ENCODE measurements around the gene KRTAP10-6. TPM values are rescaled to one million over a fixed set of nuclear protein-coding genes. Genes with fewer than 3 reads are reported as not detected.

The KRTAP10-6 gene
- total RNA-seq, 4 donors from 2014 or later: not detected

DNA sequence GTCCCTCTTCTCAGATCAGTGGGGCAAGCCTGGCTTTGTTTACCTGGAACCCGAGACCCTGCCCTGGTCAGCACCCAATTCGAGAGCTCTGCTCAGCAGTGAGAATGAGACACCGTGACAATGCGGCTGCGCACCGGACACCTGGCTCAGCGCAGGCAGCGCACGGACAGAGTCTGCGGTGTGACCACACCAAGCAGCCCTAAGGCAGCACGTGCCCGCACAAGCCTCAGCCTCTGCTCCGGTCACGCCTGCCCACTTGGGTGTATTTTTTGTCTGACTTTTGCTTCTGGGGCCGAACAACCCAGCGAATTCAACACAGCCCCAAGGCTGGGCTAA, 24.3 kb upstream of the KRTAP10-6 start:
- no peak for TF ChIP-seq POLR2A (IDR thresholded peaks at IDR 0.05)
- TF ChIP-seq, protein P1, sequence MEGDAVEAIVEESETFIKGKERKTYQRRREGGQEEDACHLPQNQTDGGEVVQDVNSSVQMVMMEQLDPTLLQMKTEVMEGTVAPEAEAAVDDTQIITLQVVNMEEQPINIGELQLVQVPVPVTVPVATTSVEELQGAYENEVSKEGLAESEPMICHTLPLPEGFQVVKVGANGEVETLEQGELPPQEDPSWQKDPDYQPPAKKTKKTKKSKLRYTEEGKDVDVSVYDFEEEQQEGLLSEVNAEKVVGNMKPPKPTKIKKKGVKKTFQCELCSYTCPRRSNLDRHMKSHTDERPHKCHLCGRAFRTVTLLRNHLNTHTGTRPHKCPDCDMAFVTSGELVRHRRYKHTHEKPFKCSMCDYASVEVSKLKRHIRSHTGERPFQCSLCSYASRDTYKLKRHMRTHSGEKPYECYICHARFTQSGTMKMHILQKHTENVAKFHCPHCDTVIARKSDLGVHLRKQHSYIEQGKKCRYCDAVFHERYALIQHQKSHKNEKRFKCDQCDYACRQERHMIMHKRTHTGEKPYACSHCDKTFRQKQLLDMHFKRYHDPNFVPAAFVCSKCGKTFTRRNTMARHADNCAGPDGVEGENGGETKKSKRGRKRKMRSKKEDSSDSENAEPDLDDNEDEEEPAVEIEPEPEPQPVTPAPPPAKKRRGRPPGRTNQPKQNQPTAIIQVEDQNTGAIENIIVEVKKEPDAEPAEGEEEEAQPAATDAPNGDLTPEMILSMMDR (IDR thresholded peaks at IDR 0.05): no peak
- no peaks in the 10 kb centered on the region for H3K4me1 ChIP-seq
- intact Hi-C loops (cut with DNase I): no loop called here
- no peak for DNase-seq
- H3K9me3 ChIP-seq: no peaks in the 10 kb centered on the region
- no peaks in the 10 kb centered on the region for H3K27me3 ChIP-seq
- H3K27ac ChIP-seq: no peak overlapping the region
- H3K4me3 ChIP-seq (replicated peaks in 1 of 3): no peak overlapping the region
- WGBS, 2 donors: 85 to 88% methylated on average over 16 of the region's 16 CpGs
- H3K36me3 ChIP-seq: no peaks in the 10 kb centered on the region

DNA sequence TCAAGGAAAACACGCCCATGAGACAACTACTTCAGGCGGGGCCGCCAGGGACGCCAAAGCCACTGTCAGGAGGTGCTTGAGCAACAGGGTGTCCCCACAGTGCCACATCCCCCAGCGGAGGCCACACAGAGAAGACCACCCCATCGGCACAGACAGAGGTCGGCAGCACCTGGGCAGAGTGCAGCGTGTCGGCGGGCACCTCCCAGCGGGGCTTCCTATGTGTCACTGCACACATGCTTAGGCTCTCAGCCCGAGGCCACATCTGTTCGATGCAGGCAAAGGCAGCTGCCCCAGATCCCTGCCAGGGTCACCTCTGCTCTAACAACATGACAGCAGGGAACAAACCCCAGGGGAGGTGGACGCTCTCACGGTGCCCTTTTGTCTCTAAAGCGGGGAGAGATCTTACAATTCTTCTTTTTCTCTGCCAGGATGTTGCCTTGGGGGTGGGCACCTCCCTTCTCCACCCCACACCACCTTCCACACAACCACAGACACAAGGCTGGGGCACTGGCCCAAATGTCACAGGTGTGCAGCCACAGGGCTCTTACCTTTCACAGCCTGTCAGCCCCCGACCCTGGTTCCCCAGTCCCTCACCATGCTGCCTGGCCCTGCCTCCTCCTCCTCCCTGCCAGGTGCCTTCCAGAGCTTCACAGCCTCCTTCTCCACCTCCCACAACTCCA, 23.7 kb upstream of the KRTAP10-6 start:
- TF ChIP-seq, protein P1 (IDR thresholded peaks at IDR 0.05): no peak
- no peak for TF ChIP-seq POLR2A (IDR thresholded peaks at IDR 0.05)
- DNase-seq: no peak

DNA sequence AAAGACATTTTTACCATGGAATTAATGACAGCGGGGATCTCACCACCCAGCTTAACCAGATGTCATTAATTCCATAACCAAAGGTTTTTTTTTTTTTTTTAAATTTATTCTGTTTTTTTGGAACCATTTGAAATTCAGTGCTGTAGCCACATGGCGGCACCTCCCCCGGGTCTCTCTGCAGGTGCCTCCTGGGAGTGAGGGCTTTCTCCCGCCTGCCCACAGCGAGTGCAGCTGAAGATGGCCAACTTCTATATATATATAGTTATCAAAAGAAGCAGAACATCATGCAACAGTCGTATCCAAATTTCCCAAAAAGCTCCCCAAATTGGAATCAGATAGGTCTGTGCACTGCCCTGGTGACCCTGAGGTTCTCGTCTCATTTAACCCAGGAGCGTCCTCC, 23.2 kb upstream of the KRTAP10-6 start:
- Histone ChIP-seq H3K27me3 (no peaks in the 10 kb centered on the region), H3K9me3 (no peaks in the 10 kb centered on the region), H3K4me1 (no peaks in the 10 kb centered on the region), H3K27ac (no peak overlapping the region), H3K36me3 (no peaks in the 10 kb centered on the region), H3K4me3 (replicated peaks in 1 of 3) (no peak overlapping the region)
- intact Hi-C loops (cut with DNase I): no loop called here
- no peak for TF ChIP-seq POLR2A (IDR thresholded peaks at IDR 0.05)
- TF ChIP-seq, protein P1 (IDR thresholded peaks at IDR 0.05): no peak
- DNase-seq: no peak
- WGBS, 2 donors: 82 to 92% methylated on average over 8 of the region's 8 CpGs

More for the DNA sequence above, 23.7 kb upstream of the KRTAP10-6 start:
- Histone ChIP-seq H3K36me3 (no peaks in the 10 kb centered on the region), H3K27me3 (no peaks in the 10 kb centered on the region), H3K9me3 (no peaks in the 10 kb centered on the region), H3K27ac (no peak overlapping the region), H3K4me3 (replicated peaks in 1 of 3) (no peak overlapping the region), H3K4me1 (no peaks in the 10 kb centered on the region)
- intact Hi-C loops (cut with DNase I): no loop called here
- 77 to 88% methylated on average over 13 of the region's 17 CpGs for WGBS, 2 donors

DNA sequence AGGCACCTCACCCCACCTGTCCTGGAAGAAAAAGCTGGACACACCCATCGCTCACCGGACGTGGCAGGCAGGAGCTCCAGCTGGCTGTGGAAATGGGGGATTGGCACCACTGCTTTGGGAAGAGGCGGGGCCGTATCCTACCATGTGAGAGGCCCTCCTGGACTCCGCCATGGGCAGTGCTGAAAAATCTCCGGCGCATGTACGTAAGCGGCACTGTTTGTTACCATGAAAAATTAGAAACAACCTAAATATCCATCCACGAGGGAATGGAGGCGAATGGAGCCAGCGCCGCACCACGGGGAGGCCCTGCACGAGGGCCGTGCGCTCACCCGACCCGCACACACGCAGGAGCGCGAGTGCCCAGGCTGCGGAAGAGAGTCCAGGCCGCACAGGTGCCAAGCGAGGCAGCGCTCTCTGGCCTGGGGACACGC, 22.7 kb upstream of the KRTAP10-6 start:
- Histone ChIP-seq H3K4me3 (replicated peaks in 1 of 3) (no peak overlapping the region), H3K36me3 (no peaks in the 10 kb centered on the region), H3K9me3 (no peaks in the 10 kb centered on the region), H3K27ac (no peak overlapping the region), H3K4me1 (no peaks in the 10 kb centered on the region), H3K27me3 (no peaks in the 10 kb centered on the region)
- DNase-seq: no peak
- WGBS, 2 donors: 91 to 93% methylated on average over 28 of the region's 28 CpGs
- TF ChIP-seq, protein P1 (IDR thresholded peaks at IDR 0.05): no peak
- no peak for TF ChIP-seq POLR2A (IDR thresholded peaks at IDR 0.05)
- intact Hi-C loops (cut with DNase I): no loop called here

DNA sequence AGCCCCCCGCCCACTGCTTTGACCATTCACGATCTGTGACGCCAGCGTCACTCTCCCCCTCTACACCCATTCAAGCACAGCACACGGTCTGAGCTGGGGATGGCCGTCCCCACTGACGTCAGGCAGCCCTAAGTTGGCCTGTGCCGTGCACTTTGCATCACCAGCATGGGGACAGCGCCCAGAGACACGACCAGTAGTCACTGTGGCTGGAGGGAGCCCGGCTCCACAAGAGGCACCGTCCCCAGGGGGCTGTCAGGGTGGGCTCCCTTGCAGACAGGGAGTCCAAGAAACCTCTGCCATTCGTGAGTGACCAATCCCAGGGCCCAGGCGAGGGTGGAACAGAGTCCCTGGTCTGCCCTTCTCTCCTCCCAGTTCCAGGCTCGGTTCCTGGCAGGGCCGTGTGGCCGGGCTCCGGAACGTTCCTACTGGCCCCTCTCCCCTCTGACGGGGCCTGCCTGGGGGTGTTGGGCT, 21.9 kb upstream of the KRTAP10-6 start:
- no peak for DNase-seq
- TF ChIP-seq, protein P1 (IDR thresholded peaks at IDR 0.05): no peak
- no peak for TF ChIP-seq POLR2A (IDR thresholded peaks at IDR 0.05)
- no peaks in the 10 kb centered on the region for H3K4me1 ChIP-seq
- no peaks in the 10 kb centered on the region for H3K9me3 ChIP-seq
- H3K27me3 ChIP-seq: no peaks in the 10 kb centered on the region
- H3K27ac ChIP-seq: no peak overlapping the region
- intact Hi-C loops (cut with DNase I): no loop called here
- WGBS, 2 donors: 81 to 86% methylated on average over 18 to 20 of the region's 20 CpGs
- no peak overlapping the region for H3K4me3 ChIP-seq (replicated peaks in 1 of 3)
- no peaks in the 10 kb centered on the region for H3K36me3 ChIP-seq
